Glutamatergic neuron (in vitro differentiated cells): ENCODE results near the gene BABAM1. TPM values are rescaled to one million over a fixed set of nuclear protein-coding genes. Genes with fewer than 3 reads are reported as not detected.
A peak's percentile ranks its signal among the peaks of the same experiment; 100 is the strongest.

Experiments
- DNase-seq: peaks from one replicate; pipeline ENCODE4 v3.0.0; 2022
- H3K27ac Mint-ChIP-seq: one replicate; pipeline ENCODE4 v1.8.0; 2020; ENCODE audit warnings: mild to moderate bottlenecking, mixed read lengths, inconsistent platforms; ENCODE audit not compliant: unreplicated experiment
- H3K27me3 Mint-ChIP-seq: one replicate; pipeline ENCODE4 v1.8.0; 2020; ENCODE audit warnings: mild to moderate bottlenecking, moderate library complexity, mixed read lengths, inconsistent platforms; ENCODE audit not compliant: unreplicated experiment
- H3K36me3 Mint-ChIP-seq: one replicate; pipeline ENCODE4 v1.8.0; 2020; ENCODE audit warnings: mild to moderate bottlenecking, mixed read lengths, inconsistent platforms; ENCODE audit not compliant: unreplicated experiment
- H3K4me1 Mint-ChIP-seq: one replicate; pipeline ENCODE4 v1.8.0; 2020; ENCODE audit warnings: mild to moderate bottlenecking, low read depth, mixed read lengths, inconsistent platforms; ENCODE audit not compliant: unreplicated experiment
- H3K4me3 Mint-ChIP-seq: one replicate; pipeline ENCODE4 v1.8.0; 2020; ENCODE audit warnings: mild to moderate bottlenecking, mixed read lengths, inconsistent platforms; ENCODE audit not compliant: unreplicated experiment
- H3K9me3 Mint-ChIP-seq: one replicate; pipeline ENCODE4 v1.8.0; 2020; ENCODE audit warnings: mild to moderate bottlenecking, moderate library complexity, mixed read lengths, inconsistent platforms; ENCODE audit not compliant: unreplicated experiment
- total RNA-seq: library from RNA; stranded (reverse); fragmentation: NEBNext Ultra II Directional; extraction: Animal tissue kit (Norgen Biotek cat#: 25700); gene quantifications from one replicate; pipeline ENCODE4 v1.2.1, GENCODE V29; 2021; ENCODE audit not compliant: unreplicated experiment
- TF ChIP-seq, protein P1 (sequence below): fragments of 200-600 bp; sonication (generic); IDR thresholded peaks from one replicate; pipeline ENCODE4 v1.5.0; 2021; ENCODE audit not compliant: partially characterized antibody, unreplicated experiment

The BABAM1 gene
- total RNA-seq, 1 donor from 2014 or later = 85.7 TPM

GRCh38 chr19:17243830-17244617, 23.2 kb upstream of the BABAM1 start:
- TF ChIP-seq, protein P1, sequence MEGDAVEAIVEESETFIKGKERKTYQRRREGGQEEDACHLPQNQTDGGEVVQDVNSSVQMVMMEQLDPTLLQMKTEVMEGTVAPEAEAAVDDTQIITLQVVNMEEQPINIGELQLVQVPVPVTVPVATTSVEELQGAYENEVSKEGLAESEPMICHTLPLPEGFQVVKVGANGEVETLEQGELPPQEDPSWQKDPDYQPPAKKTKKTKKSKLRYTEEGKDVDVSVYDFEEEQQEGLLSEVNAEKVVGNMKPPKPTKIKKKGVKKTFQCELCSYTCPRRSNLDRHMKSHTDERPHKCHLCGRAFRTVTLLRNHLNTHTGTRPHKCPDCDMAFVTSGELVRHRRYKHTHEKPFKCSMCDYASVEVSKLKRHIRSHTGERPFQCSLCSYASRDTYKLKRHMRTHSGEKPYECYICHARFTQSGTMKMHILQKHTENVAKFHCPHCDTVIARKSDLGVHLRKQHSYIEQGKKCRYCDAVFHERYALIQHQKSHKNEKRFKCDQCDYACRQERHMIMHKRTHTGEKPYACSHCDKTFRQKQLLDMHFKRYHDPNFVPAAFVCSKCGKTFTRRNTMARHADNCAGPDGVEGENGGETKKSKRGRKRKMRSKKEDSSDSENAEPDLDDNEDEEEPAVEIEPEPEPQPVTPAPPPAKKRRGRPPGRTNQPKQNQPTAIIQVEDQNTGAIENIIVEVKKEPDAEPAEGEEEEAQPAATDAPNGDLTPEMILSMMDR = no peak
- peak; percentile 83 for DNase-seq
- peak overlapping the region; percentile 96 for H3K4me3 Mint-ChIP-seq
- peak overlapping the region; percentile 96 for H3K27ac Mint-ChIP-seq
- H3K27me3 Mint-ChIP-seq = peaks cover 12% of the 10 kb centered on the region
- H3K4me1 Mint-ChIP-seq = peaks cover 17% of the 10 kb centered on the region
- H3K9me3 Mint-ChIP-seq = peaks cover 7% of the 10 kb centered on the region
- no peaks in the 10 kb centered on the region for H3K36me3 Mint-ChIP-seq

- H3K36me3 Mint-ChIP-seq = no peaks in the 10 kb centered on the region
- TF ChIP-seq, protein P1 = no peak
- H3K27ac Mint-ChIP-seq = peak overlapping the region; percentile 96
- H3K4me1 Mint-ChIP-seq = peaks cover 17% of the 10 kb centered on the region
- DNase-seq = no peak
- H3K27me3 Mint-ChIP-seq = peaks cover 15% of the 10 kb centered on the region
- peak overlapping the region; percentile 96 for H3K4me3 Mint-ChIP-seq
- peaks cover 7% of the 10 kb centered on the region for H3K9me3 Mint-ChIP-seq
Observed at GRCh38 chr19:17244618-17245534, 22.4 kb upstream of the BABAM1 start.

DNA sequence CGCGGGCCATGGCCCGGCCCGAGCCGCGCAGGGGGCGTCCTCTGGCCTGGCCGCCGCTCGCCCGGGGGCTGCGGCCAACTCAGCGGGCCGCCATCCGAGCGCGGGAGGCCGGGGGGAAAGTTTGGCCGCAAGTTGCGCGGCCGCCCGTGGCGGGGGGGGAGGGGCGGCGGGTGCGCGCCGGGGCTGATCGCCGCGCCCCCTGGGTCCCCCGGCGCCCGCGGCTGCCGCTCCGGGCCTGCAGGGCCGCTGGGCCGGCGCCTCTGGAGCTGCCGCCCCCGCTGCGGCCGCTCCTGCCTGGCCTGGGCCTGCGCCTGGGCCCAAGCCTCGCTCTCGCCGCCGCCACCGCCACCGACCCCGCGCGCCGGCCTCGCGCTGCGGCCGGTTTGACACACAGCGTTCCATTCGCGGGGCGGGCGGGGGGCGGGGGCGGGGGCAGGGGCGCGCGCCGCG, 21.7 kb upstream of the BABAM1 start, which contains the start of gene NR2F6:
Gene NR2F6, minus strand, starts transcription at position 385 of the 450 bp plus-strand sequence. CDS start 699 bp downstream, outside the sequence.
- no peak for DNase-seq
- Mint-ChIP-seq H3K27me3 (peaks cover 15% of the 10 kb centered on the region), H3K9me3 (peaks cover 7% of the 10 kb centered on the region), H3K27ac (peak within 1 kb of the TSS; percentile 99), H3K36me3 (no peaks in the 10 kb centered on the region), H3K4me3 (peak within 1 kb of the TSS; percentile 96), H3K4me1 (peaks cover 15% of the 10 kb centered on the region)
- TF ChIP-seq, protein P1 = no peak

DNA sequence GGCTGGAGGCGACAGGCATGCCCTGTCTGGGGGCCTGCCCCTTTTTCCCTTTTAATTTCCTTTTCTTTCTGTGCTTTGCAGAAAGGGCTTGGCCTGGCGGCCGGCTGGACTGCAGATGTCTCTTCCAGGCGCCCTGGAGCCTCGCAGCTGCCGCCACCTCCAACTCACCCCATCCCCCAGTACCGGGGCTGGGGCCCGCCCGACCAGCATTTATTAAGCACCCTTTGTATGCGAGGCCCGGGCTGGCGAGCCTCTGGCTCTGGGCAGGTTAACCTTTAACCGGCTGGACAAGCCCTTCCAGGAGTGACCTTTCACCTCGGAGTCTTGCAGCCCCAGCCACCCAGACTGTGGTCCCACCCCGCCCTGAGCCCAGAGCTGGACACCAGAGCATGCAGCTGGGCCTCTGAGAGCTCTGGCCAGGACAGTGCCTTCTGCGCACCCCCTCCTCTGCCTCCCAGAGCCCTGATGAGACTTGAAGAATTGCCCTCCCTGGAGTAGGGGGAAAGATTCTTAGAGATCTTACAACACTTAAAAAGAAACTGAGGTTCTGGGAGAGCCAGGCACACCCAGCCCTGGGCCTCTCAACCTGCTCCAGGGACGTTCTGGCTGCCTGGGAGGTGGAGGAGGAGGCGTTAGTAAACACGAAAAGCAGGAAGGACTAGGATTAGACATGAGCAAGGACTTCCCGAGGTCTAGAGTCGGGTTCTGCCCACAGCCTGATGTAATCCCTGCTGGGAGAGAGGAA, 20.4 kb upstream of the BABAM1 start:
- no peaks in the 10 kb centered on the region for H3K36me3 Mint-ChIP-seq
- H3K27ac Mint-ChIP-seq = peak overlapping the region; percentile 99
- H3K4me1 Mint-ChIP-seq = peaks cover 14% of the 10 kb centered on the region
- TF ChIP-seq, protein P1 = no peak
- peak; percentile 67 for DNase-seq
- H3K9me3 Mint-ChIP-seq = peaks cover 7% of the 10 kb centered on the region
- peak overlapping the region; percentile 82 for H3K4me3 Mint-ChIP-seq
- peaks cover 15% of the 10 kb centered on the region for H3K27me3 Mint-ChIP-seq
